Measurements from ENCODE around the gene SPG7.
"Not testable (repeated sequence)": the region's sequence is repeated elsewhere in the genome, so short reads cannot be mapped to it uniquely, and the experiment has no call there.

SPG7 gene

GRCh38 chr16:89460556-89460955 is 47.6 kb upstream of the SPG7 start (continued):
- no peak for TF ChIP-seq ZNF174 (tag by site-specific recombination; IDR thresholded peaks at IDR 0.05)

DNA sequence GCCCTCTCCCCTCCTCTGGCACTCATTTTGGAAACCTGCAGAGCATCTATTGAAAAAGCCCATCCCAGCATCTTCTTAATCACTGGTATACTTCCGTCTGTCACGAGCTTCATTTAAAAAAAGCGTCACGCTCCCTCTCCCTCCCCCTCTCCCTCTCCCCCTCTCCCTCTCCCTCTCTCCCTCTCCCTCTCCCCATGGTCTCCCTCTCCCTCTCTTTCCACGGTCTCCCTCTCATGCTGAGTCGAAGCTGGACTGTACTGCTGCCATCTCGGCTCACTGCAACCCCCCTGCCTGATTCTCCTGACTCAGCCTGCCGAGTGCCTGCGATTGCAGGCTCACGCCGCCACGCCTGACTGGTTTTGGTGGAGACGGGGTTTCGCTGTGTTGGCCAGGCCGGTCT is 46.3 kb upstream of the SPG7 start:
- POLR2A ChIA-PET: not testable (repeated sequence)
- CTCF ChIA-PET: interaction anchor here (1.5 kb wide), 1 partner anchor 15 kb away, joined by 9 read pairs; no protein-coding TSS in a partner anchor

GRCh38 chr16:89462639-89463038 is 45.6 kb upstream of the SPG7 start:
- H3K4me3 ChIP-seq (ENCODE audit: low read depth, low read length); H3K4me1 ChIP-seq (ENCODE audit: control insufficient read depth, insufficient read depth, low read length); H3K27ac ChIP-seq (ENCODE audit: extremely low read depth, low read depth, low read length); CTCF ChIA-PET; POLR2A ChIA-PET; H3K36me3 ChIP-seq (ENCODE audit: control insufficient read depth in 2 of 2, insufficient read depth in 1 of 2, low read length in 2 of 2); H3K9me3 ChIP-seq (ENCODE audit: control insufficient read depth, insufficient read depth, low read depth, low read length): not testable (repeated sequence)

More for the DNA sequence above, 46.3 kb upstream of the SPG7 start:
- TF ChIP-seq, protein P1, sequence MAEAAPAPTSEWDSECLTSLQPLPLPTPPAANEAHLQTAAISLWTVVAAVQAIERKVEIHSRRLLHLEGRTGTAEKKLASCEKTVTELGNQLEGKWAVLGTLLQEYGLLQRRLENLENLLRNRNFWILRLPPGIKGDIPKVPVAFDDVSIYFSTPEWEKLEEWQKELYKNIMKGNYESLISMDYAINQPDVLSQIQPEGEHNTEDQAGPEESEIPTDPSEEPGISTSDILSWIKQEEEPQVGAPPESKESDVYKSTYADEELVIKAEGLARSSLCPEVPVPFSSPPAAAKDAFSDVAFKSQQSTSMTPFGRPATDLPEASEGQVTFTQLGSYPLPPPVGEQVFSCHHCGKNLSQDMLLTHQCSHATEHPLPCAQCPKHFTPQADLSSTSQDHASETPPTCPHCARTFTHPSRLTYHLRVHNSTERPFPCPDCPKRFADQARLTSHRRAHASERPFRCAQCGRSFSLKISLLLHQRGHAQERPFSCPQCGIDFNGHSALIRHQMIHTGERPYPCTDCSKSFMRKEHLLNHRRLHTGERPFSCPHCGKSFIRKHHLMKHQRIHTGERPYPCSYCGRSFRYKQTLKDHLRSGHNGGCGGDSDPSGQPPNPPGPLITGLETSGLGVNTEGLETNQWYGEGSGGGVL (tag by site-specific recombination; IDR thresholded peaks at IDR 0.05): peak; percentile 26; the same call in 1 of the 2 replicates
- H3K4me1 ChIP-seq (ENCODE audit: control insufficient read depth, insufficient read depth, low read length); H3K27ac ChIP-seq (ENCODE audit: extremely low read depth, low read depth, low read length); H3K9me3 ChIP-seq (ENCODE audit: control insufficient read depth, insufficient read depth, low read depth, low read length); H3K36me3 ChIP-seq (ENCODE audit: control insufficient read depth in 2 of 2, insufficient read depth in 1 of 2, low read length in 2 of 2); H3K4me3 ChIP-seq (ENCODE audit: low read depth, low read length): not testable (repeated sequence)

DNA sequence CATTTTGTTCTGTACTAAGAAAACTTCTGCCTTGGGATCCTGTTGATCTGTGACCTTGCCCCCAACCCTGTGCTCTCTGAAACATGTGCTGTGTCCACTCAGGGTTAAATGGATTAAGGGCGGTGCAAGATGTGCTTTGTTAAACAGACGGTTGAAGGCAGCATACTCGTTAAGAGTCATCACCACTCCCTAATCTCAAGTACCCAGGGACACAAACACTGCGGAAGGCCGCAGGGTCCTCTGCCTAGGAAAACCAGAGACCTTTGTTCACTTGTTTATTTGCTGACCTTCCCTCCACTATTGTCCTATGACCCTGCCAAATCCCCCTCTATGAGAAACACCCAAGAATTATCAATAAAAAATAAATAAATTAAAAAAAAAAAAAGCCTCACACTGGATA is 44.9 kb upstream of the SPG7 start:
- H3K36me3 ChIP-seq (ENCODE audit: control insufficient read depth in 2 of 2, insufficient read depth in 1 of 2, low read length in 2 of 2); POLR2A ChIA-PET; H3K9me3 ChIP-seq (ENCODE audit: control insufficient read depth, insufficient read depth, low read depth, low read length); H3K27ac ChIP-seq (ENCODE audit: extremely low read depth, low read depth, low read length); H3K4me3 ChIP-seq (ENCODE audit: low read depth, low read length); H3K4me1 ChIP-seq (ENCODE audit: control insufficient read depth, insufficient read depth, low read length): not testable (repeated sequence)
- CTCF ChIA-PET: interaction anchor here (0.7 kb wide), 1 partner anchor 94 kb away, joined by 3 read pairs; no protein-coding TSS in a partner anchor
- TF ChIP-seq KLF1 (tag by site-specific recombination; IDR thresholded peaks at IDR 0.05): 0 out of 2 replicates have a peak, but pooled peaks have one; percentile 9

- ChIA-PET POLR2A (no interaction called here), CTCF (no interaction called here)
- H3K27ac ChIP-seq (ENCODE audit: extremely low read depth, low read depth, low read length): no peak overlapping the region
- peaks cover 0 to 3% of the 10 kb centered on the region in 2 experiments; a peak in 2 of 3 replicates for H3K36me3 ChIP-seq (ENCODE audit: control insufficient read depth in 2 of 2, insufficient read depth in 1 of 2, low read length in 2 of 2)
- peaks cover 8% of the 10 kb centered on the region; the same call in 1 of the 2 replicates for H3K4me1 ChIP-seq (ENCODE audit: control insufficient read depth, insufficient read depth, low read length)
- H3K4me3 ChIP-seq (ENCODE audit: low read depth, low read length): no peak overlapping the region
- no peaks in the 10 kb centered on the region for H3K9me3 ChIP-seq (ENCODE audit: control insufficient read depth, insufficient read depth, low read depth, low read length)
- TF ChIP-seq, protein P2, sequence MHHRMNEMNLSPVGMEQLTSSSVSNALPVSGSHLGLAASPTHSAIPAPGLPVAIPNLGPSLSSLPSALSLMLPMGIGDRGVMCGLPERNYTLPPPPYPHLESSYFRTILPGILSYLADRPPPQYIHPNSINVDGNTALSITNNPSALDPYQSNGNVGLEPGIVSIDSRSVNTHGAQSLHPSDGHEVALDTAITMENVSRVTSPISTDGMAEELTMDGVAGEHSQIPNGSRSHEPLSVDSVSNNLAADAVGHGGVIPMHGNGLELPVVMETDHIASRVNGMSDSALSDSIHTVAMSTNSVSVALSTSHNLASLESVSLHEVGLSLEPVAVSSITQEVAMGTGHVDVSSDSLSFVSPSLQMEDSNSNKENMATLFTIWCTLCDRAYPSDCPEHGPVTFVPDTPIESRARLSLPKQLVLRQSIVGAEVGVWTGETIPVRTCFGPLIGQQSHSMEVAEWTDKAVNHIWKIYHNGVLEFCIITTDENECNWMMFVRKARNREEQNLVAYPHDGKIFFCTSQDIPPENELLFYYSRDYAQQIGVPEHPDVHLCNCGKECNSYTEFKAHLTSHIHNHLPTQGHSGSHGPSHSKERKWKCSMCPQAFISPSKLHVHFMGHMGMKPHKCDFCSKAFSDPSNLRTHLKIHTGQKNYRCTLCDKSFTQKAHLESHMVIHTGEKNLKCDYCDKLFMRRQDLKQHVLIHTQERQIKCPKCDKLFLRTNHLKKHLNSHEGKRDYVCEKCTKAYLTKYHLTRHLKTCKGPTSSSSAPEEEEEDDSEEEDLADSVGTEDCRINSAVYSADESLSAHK (tag by site-specific recombination; IDR thresholded peaks at IDR 0.05): 0 out of 2 replicates have a peak, but pooled peaks have one; percentile 1
- TF ChIP-seq ZNF37A (tag by site-specific recombination; IDR thresholded peaks at IDR 0.05) (no peak), ZNF423 (tag by site-specific recombination; IDR thresholded peaks at IDR 0.05) (0 out of 2 replicates have a peak, but pooled peaks have one; percentile 42), ZNF670 (tag by site-specific recombination; IDR thresholded peaks at IDR 0.05; ENCODE audit: low read depth) (no peak), ZIC2 (tag by site-specific recombination; IDR thresholded peaks at IDR 0.05) (peak; percentile 35; the same call in 1 of the 2 replicates)
These were observed 41.3 kb upstream of the SPG7 start for GRCh38 chr16:89466920-89467319.

DNA sequence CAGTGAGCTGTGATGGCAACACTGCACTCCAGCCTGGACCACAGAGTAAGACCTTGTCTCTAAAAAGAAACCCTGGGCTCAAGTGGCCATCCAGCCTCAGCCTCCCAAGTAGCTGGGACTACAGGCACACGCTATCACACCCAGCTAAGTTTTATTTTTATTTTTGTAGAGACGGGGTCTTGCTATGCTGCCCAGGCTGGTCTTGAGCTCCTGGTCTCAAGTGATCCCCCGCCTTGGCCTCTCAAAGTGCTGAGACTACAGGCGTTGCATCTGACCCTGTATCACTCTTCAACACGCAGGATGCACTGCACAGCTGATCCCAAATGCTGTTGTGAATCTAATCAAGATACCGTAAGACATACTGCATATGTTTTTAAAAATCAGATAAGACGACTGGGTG is 40.8 kb upstream of the SPG7 start:
- peaks cover 0 to 3% of the 10 kb centered on the region in 2 experiments; a peak in 2 of 3 replicates for H3K36me3 ChIP-seq (ENCODE audit: control insufficient read depth in 2 of 2, insufficient read depth in 1 of 2, low read length in 2 of 2)
- POLR2A ChIA-PET: no interaction called here
- no peak overlapping the region for H3K4me3 ChIP-seq (ENCODE audit: low read depth, low read length)
- CTCF ChIA-PET: no interaction called here
- peaks cover 8% of the 10 kb centered on the region; the same call in 1 of the 2 replicates for H3K4me1 ChIP-seq (ENCODE audit: control insufficient read depth, insufficient read depth, low read length)
- H3K9me3 ChIP-seq (ENCODE audit: control insufficient read depth, insufficient read depth, low read depth, low read length): no peaks in the 10 kb centered on the region
- no peak overlapping the region for H3K27ac ChIP-seq (ENCODE audit: extremely low read depth, low read depth, low read length)
- TF ChIP-seq KLF16 (tag by site-specific recombination; IDR thresholded peaks at IDR 0.05): no peak
- TF ChIP-seq, protein P3, sequence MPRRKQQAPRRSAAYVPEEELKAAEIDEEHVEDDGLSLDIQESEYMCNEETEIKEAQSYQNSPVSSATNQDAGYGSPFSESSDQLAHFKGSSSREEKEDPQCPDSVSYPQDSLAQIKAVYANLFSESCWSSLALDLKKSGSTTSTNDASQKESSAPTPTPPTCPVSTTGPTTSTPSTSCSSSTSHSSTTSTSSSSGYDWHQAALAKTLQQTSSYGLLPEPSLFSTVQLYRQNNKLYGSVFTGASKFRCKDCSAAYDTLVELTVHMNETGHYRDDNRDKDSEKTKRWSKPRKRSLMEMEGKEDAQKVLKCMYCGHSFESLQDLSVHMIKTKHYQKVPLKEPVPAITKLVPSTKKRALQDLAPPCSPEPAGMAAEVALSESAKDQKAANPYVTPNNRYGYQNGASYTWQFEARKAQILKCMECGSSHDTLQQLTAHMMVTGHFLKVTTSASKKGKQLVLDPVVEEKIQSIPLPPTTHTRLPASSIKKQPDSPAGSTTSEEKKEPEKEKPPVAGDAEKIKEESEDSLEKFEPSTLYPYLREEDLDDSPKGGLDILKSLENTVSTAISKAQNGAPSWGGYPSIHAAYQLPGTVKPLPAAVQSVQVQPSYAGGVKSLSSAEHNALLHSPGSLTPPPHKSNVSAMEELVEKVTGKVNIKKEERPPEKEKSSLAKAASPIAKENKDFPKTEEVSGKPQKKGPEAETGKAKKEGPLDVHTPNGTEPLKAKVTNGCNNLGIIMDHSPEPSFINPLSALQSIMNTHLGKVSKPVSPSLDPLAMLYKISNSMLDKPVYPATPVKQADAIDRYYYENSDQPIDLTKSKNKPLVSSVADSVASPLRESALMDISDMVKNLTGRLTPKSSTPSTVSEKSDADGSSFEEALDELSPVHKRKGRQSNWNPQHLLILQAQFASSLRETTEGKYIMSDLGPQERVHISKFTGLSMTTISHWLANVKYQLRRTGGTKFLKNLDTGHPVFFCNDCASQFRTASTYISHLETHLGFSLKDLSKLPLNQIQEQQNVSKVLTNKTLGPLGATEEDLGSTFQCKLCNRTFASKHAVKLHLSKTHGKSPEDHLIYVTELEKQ (tag by site-specific recombination; IDR thresholded peaks at IDR 0.05; ENCODE audit: borderline replicate concordance): no peak
- TF ChIP-seq, protein P4, sequence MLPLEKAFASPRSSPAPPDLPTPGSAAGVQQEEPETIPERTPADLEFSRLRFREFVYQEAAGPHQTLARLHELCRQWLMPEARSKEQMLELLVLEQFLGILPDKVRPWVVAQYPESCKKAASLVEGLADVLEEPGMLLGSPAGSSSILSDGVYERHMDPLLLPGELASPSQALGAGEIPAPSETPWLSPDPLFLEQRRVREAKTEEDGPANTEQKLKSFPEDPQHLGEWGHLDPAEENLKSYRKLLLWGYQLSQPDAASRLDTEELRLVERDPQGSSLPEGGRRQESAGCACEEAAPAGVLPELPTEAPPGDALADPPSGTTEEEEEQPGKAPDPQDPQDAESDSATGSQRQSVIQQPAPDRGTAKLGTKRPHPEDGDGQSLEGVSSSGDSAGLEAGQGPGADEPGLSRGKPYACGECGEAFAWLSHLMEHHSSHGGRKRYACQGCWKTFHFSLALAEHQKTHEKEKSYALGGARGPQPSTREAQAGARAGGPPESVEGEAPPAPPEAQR (tag by site-specific recombination; IDR thresholded peaks at IDR 0.05): no peak
- TF ChIP-seq ZBTB8A (tag by site-specific recombination; IDR thresholded peaks at IDR 0.05): no peak
- TF ChIP-seq ZNF366 (tag by site-specific recombination; conservative IDR thresholded peaks at IDR 0.05): no peak

Data from HEK293 (cell line).